Measurements from ENCODE around the gene ATM. TPM values are rescaled to one million over a fixed set of nuclear protein-coding genes. Genes with fewer than 3 reads are reported as not detected.
"Not testable (repeated sequence)": the region's sequence is repeated elsewhere in the genome, so short reads cannot be mapped to it uniquely, and the experiment has no call there.

The ATM gene
- total RNA-seq, 2 experiments from 2014 or later: 75.8 to 77.5 TPM

DNA sequence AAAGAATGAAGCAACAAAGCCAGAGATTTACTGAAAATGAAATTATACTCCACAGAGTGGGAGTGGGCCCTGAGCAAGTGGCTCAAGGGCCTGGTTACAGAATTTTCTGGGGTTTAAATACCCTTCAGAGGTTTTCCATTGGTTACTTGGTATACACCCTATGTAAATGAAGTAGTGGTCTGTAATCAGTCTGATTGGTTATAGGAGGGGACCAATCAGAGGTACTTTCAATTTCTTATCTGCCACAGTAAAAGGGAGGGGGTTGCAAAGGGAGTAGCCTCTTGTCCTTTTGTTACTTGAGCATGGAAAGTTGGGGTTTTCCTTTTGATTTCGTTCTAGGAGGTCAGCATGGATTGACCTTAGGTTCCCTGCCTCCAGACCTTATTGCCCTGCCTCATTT is 63.5 kb downstream of the ATM start:
- ChIA-PET POLR2A (interaction anchor here (1.2 kb wide), 1 partner anchor 49 kb away, joined by 3 read pairs; no protein-coding TSS in a partner anchor), CTCF (no interaction called here)
- no peaks in the 10 kb centered on the region for H3K27me3 Mint-ChIP-seq
- no peak for TF ChIP-seq CTCF (IDR thresholded peaks at IDR 0.05)
- H3K9me3 Mint-ChIP-seq: no peaks in the 10 kb centered on the region
- peak; percentile 72 for ATAC-seq
- peaks cover 43% of the 10 kb centered on the region for H3K36me3 Mint-ChIP-seq (ENCODE audit: low read depth)
- no peak overlapping the region for H3K27ac Mint-ChIP-seq
- intact Hi-C loops (cut with micrococcal nuclease): no loop called here
- DNase-seq: no peak
- no peak overlapping the region for H3K4me3 Mint-ChIP-seq
- H3K4me1 Mint-ChIP-seq (ENCODE audit: low read depth): peaks cover 28% of the 10 kb centered on the region

- no peak for TF ChIP-seq CTCF (IDR thresholded peaks at IDR 0.05)
- Mint-ChIP-seq H3K27ac (no peak overlapping the region), H3K27me3 (no peaks in the 10 kb centered on the region), H3K9me3 (no peaks in the 10 kb centered on the region), H3K4me1 (ENCODE audit: low read depth) (peaks cover 31% of the 10 kb centered on the region), H3K4me3 (no peak overlapping the region), H3K36me3 (ENCODE audit: low read depth) (peaks cover 45% of the 10 kb centered on the region)
- ChIA-PET POLR2A (no interaction called here), CTCF (no interaction called here)
- ATAC-seq: no peak
- intact Hi-C loops (cut with micrococcal nuclease): no loop called here
- no peak for DNase-seq
Observed at GRCh38 chr11:108286956-108287355, 64.1 kb downstream of the ATM start.

GRCh38 chr11:108289066-108289465 is 66.2 kb downstream of the ATM start:
- POLR2A ChIA-PET; DNase-seq; H3K27me3 Mint-ChIP-seq; intact Hi-C loops (cut with micrococcal nuclease); H3K9me3 Mint-ChIP-seq; ATAC-seq; CTCF ChIA-PET; H3K27ac Mint-ChIP-seq; H3K4me3 Mint-ChIP-seq: not testable (repeated sequence)
- Mint-ChIP-seq H3K4me1 (ENCODE audit: low read depth) (peaks cover 27% of the 10 kb centered on the region), H3K36me3 (ENCODE audit: low read depth) (peaks cover 40% of the 10 kb centered on the region)

DNA sequence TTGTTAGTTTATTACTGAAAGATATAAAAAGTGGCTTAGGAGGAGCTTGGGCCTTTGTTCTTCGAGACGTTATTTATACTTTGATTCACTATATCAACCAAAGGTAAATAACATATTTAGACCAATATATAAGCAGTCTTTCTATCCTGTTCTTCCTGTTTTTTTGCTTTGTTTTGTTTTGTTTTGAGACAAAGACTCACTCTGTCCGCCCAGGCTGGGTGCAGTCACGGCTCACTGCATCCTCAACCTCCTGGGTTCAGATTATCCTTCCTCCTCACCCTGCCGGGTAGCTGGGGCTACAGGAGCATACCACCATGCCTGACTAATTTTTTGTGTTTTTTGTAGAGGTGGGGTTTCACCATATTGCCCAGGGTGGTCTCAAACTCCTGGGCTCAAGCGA is 66.8 kb downstream of the ATM start:
- Mint-ChIP-seq H3K4me3 (no peak overlapping the region), H3K9me3 (no peaks in the 10 kb centered on the region), H3K27me3 (no peaks in the 10 kb centered on the region), H3K27ac (peak overlapping the region; percentile 16), H3K4me1 (ENCODE audit: low read depth) (peaks cover 25% of the 10 kb centered on the region), H3K36me3 (ENCODE audit: low read depth) (peaks cover 36% of the 10 kb centered on the region)
- ChIA-PET POLR2A (interaction anchor here (0.8 to 1.2 kb wide), 2 partner anchors 10 to 66 kb away, joined by 3 to 4 read pairs; partner anchors contain the start of gene ATM), CTCF (interaction anchor here (1.3 to 1.7 kb wide), 2 partner anchors 8 to 15 kb away, joined by 3 to 6 read pairs; no protein-coding TSS in a partner anchor)
- DNase-seq (no peak), ATAC-seq (no peak)
- TF ChIP-seq CTCF (IDR thresholded peaks at IDR 0.05): no peak
- intact Hi-C loops (cut with micrococcal nuclease): no loop called here

GRCh38 chr11:108293229-108293628 is 70.4 kb downstream of the ATM start:
- DNase-seq (no peak), ATAC-seq (no peak)
- ChIA-PET POLR2A (interaction anchor here (1.1 kb wide), 1 partner anchor 22 kb away, joined by 3 read pairs; no protein-coding TSS in a partner anchor), CTCF (no interaction called here)
- Mint-ChIP-seq H3K27me3 (no peaks in the 10 kb centered on the region), H3K9me3 (no peaks in the 10 kb centered on the region), H3K4me1 (ENCODE audit: low read depth) (peaks cover 16% of the 10 kb centered on the region), H3K27ac (no peak overlapping the region), H3K4me3 (no peak overlapping the region), H3K36me3 (ENCODE audit: low read depth) (peaks cover 19% of the 10 kb centered on the region)
- TF ChIP-seq CTCF (IDR thresholded peaks at IDR 0.05): no peak
- intact Hi-C loops (cut with micrococcal nuclease): no loop called here

Measured in activated CD8-positive, alpha-beta T cell treated with anti-CD3 and anti-CD28 coated beads for 36 hours (primary cell).